HUES48 (cell line): ENCODE results near the gene TLL2.

Source experiments
- H3K27ac ChIP-seq: one replicate; pipeline ENCODE4 v1.7.0; 2013; ENCODE audit warnings: low read depth, low read length, inconsistent platforms
- H3K27me3 ChIP-seq: 2 replicates; pipeline ENCODE4 v1.6.1; 2013; ENCODE audit warnings: mild to moderate bottlenecking, low read length; ENCODE audit not compliant: control insufficient read depth, insufficient read depth
- H3K36me3 ChIP-seq: 2 replicates; pipeline ENCODE4 v1.6.1; 2013; ENCODE audit warnings: low read length; ENCODE audit not compliant: control insufficient read depth, insufficient read depth
- H3K4me1 ChIP-seq: 2 replicates; pipeline ENCODE4 v1.6.1; 2013; ENCODE audit warnings: mild to moderate bottlenecking, low read length; ENCODE audit not compliant: control insufficient read depth, insufficient read depth
- H3K4me3 ChIP-seq: 2 replicates; pipeline ENCODE4 v1.5.1; 2013; ENCODE audit warnings: mild to moderate bottlenecking, low read depth, low read length
- H3K9ac ChIP-seq: 2 replicates; pipeline ENCODE4 v1.6.1; 2013; ENCODE audit warnings: mild to moderate bottlenecking, low read depth, low read length, moderate library complexity
- H3K9me3 ChIP-seq: 2 replicates; pipeline ENCODE4 v1.6.1; 2013; ENCODE audit warnings: low read length; ENCODE audit not compliant: control insufficient read depth, insufficient read depth

The TLL2 gene

GRCh38 chr10:96337106-96337505 lies 176.6 kb downstream of the TLL2 start:
- H3K4me3 ChIP-seq, result no peak overlapping the region
- H3K36me3 ChIP-seq, result no peaks in the 10 kb centered on the region
- no peak overlapping the region for H3K27ac ChIP-seq
- peaks cover 25% of the 10 kb centered on the region for H3K4me1 ChIP-seq
- no peak overlapping the region for H3K9ac ChIP-seq
- no peaks in the 10 kb centered on the region for H3K27me3 ChIP-seq
- H3K9me3 ChIP-seq, result no peaks in the 10 kb centered on the region

GRCh38 chr10:96334616-96335526 lies 178.9 kb downstream of the TLL2 start:
- H3K36me3 ChIP-seq, result no peaks in the 10 kb centered on the region
- no peak overlapping the region for H3K4me3 ChIP-seq
- peaks cover 7% of the 10 kb centered on the region for H3K4me1 ChIP-seq

DNA sequence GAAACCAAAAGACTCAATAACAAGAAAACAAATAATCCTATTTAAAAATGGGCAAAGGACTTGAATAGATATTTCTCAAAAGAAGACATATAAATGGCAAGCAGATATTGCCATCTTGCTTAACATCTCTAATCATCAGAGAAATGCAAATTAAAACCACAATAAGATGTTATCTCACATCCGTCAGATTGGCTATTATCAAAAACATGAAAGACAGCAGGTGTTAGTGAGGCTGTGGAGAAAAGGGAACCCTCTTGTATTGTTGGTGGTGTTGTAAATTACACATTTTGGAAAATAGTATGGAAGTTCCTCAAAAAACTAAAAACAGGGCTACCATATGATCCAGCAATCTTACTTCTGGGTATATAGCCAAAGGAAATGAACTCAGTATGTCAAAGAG lies 180.6 kb downstream of the TLL2 start:
- Histone ChIP-seq H3K4me3 (no peak overlapping the region), H3K27me3 (no peaks in the 10 kb centered on the region), H3K27ac (no peak overlapping the region), H3K9me3 (no peaks in the 10 kb centered on the region), H3K9ac (no peak overlapping the region), H3K36me3 (no peaks in the 10 kb centered on the region), H3K4me1 (no peaks in the 10 kb centered on the region)

More at GRCh38 chr10:96334616-96335526, 178.9 kb downstream of the TLL2 start:
- no peak overlapping the region for H3K27ac ChIP-seq
- no peak overlapping the region for H3K9ac ChIP-seq
- H3K9me3 ChIP-seq, result no peaks in the 10 kb centered on the region
- H3K27me3 ChIP-seq, result no peaks in the 10 kb centered on the region

DNA sequence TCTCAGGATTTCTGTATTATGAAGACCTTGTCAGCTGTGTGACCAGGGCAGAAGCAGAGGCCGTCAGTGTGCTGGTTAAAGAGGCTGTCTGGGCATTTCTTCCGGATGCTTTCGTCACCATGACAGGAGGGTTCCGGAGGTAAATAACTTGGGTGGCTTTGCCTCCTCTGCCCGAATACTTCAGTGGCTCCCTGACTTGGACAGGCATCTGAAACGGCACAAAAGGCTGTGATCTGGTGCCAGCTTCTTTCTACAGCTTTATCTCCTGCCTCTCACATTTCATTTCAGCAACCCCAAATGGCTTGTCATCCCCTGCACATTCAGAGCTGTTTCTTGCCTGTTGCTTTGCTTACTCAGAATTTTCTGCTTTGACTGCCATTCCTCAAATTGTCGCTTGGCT lies 186.3 kb downstream of the TLL2 start:
- Histone ChIP-seq H3K4me3 (no peak overlapping the region), H3K36me3 (no peaks in the 10 kb centered on the region), H3K27ac (no peak overlapping the region), H3K4me1 (no peaks in the 10 kb centered on the region), H3K9me3 (no peaks in the 10 kb centered on the region), H3K27me3 (no peaks in the 10 kb centered on the region), H3K9ac (no peak overlapping the region)

DNA sequence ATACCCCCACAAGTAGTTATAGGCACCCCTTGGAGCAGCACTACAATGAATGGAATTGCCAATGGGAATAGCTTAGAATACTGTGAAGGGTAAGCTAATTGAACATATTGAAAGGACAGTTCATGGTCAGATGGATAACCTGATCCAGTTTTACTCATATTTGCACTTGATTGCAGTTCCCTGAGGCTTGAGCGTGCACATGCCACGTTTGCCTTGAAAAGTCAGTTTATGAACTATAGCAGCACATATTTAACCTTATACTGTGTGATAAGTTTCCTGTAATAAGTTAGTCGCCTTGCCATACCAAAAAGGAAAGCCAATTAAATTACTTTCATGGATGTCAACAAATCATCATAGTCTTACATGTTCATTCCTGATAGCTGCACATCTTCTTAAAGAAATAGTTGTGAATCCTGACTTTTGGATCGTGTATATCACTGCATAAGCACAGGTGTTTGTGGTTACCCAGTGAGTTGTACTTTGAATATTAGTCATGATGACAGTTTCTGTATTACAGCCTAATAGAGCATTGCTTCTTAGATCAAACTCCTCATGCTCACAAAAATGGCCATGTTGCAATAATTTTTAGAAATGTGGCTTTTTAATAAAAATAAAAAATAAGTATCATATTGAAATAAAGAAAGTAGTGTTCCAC lies 187.9 kb downstream of the TLL2 start:
- Histone ChIP-seq H3K27ac (no peak overlapping the region), H3K9ac (no peak overlapping the region), H3K9me3 (no peaks in the 10 kb centered on the region), H3K4me3 (no peak overlapping the region), H3K4me1 (no peaks in the 10 kb centered on the region), H3K27me3 (no peaks in the 10 kb centered on the region), H3K36me3 (no peaks in the 10 kb centered on the region)

GRCh38 chr10:96324447-96324846 lies 189.3 kb downstream of the TLL2 start:
- H3K27me3 ChIP-seq, result no peaks in the 10 kb centered on the region
- H3K36me3 ChIP-seq, result no peaks in the 10 kb centered on the region
- no peaks in the 10 kb centered on the region for H3K9me3 ChIP-seq
- no peak overlapping the region for H3K9ac ChIP-seq
- no peak overlapping the region for H3K27ac ChIP-seq
- H3K4me1 ChIP-seq, result peaks cover 9% of the 10 kb centered on the region; the same call in 1 of the 2 replicates
- H3K4me3 ChIP-seq, result no peak overlapping the region

DNA sequence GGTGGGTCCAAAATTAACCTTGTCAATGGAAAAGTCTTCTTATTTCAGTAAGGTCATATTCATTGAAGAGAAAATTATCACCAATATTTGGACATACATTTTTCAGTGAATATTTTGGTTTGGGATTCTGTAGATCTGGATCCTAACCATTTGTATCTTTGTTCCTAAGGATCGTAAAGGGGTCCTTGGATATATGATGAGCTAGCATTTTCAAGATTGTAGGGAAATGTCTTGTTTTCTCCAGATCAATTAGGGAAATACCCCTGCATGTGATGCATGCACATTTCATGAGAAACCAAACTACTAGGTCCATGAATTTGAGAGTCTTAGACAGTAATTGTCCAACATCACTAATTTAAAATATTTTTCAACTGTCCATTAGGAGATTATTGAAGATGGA lies 191.5 kb downstream of the TLL2 start:
- no peaks in the 10 kb centered on the region for H3K36me3 ChIP-seq
- H3K9ac ChIP-seq, result no peak overlapping the region
- peaks cover 11% of the 10 kb centered on the region; the same call in 1 of the 2 replicates for H3K4me1 ChIP-seq
- no peaks in the 10 kb centered on the region for H3K9me3 ChIP-seq
- no peak overlapping the region for H3K4me3 ChIP-seq
- H3K27me3 ChIP-seq, result no peaks in the 10 kb centered on the region
- no peak overlapping the region for H3K27ac ChIP-seq

DNA sequence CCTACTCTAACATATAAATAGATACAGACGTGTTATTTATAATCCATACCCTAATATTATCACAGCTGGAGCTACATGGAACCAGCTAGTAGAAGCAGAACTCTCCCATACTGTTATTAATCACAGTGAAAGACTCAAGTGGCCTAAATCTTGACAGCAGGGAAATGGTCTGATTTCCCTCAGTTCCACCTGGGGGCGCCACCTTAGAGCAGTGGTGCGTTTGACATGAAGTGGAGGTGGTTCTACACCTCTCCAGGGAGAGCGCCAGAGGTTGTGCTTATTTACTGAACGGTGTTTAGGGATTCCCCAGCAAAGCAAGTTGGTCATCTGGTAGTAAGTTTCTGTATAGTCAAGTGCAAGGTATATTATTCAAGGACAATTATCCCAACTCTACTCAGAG lies 191.9 kb downstream of the TLL2 start:
- H3K36me3 ChIP-seq, result no peaks in the 10 kb centered on the region
- H3K27me3 ChIP-seq, result no peaks in the 10 kb centered on the region
- H3K9ac ChIP-seq, result no peak overlapping the region
- no peak overlapping the region for H3K4me3 ChIP-seq
- no peak overlapping the region for H3K27ac ChIP-seq
- H3K4me1 ChIP-seq, result peaks cover 11% of the 10 kb centered on the region; the same call in 1 of the 2 replicates
- no peaks in the 10 kb centered on the region for H3K9me3 ChIP-seq

DNA sequence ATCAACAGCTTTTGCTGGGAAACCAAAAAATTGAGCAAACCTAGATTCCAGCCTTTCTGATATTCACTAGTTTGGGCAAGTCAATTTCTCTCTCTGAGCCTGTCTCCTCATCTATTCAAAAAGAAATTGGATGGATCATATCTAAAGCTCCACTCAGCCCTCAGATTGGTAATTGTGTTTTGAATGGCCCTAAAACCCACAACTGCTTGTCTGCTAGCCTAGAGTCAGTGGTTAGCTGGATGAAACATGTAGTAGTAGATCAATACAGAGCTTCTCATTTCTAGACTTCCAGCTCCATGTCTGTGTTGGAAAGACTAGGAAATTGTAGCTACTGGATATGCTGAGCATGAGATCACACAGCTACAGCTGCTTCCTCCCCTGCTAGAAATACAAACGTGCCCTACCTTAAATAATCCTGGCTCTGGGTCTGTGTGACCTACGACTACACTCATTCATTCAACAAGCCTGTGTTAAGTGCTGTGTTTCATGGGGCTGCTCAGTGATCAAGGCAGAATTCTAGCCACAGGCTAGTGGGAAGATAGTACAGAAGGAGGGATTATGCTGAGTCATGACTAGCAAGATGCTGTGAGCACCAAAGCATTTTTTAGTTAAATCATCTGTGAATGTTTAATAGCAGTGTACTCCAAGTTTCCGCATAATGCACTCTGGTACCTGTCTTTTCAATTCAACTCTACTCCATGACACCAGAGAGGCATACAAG lies 193.8 kb downstream of the TLL2 start:
- no peaks in the 10 kb centered on the region for H3K9me3 ChIP-seq
- H3K4me3 ChIP-seq, result no peak overlapping the region
- H3K4me1 ChIP-seq, result peaks cover 11% of the 10 kb centered on the region; the same call in 1 of the 2 replicates
- no peaks in the 10 kb centered on the region for H3K36me3 ChIP-seq
- H3K27me3 ChIP-seq, result no peaks in the 10 kb centered on the region
- no peak overlapping the region for H3K27ac ChIP-seq
- H3K9ac ChIP-seq, result no peak overlapping the region

GRCh38 chr10:96317067-96317833 lies 196.5 kb downstream of the TLL2 start:
- Histone ChIP-seq H3K9me3 (no peaks in the 10 kb centered on the region), H3K4me1 (peaks cover 12% of the 10 kb centered on the region; the same call in 1 of the 2 replicates), H3K27me3 (no peaks in the 10 kb centered on the region), H3K27ac (no peak overlapping the region), H3K4me3 (no peak overlapping the region), H3K36me3 (no peaks in the 10 kb centered on the region), H3K9ac (no peak overlapping the region)
